ENCODE results near the gene GPS1.

GPS1 gene

GRCh38 chr17:82011617-82012187, 40.0 kb upstream of the GPS1 start:
- no peak overlapping the region for H3K4me3 ChIP-seq (ENCODE audit: low read depth, low read length)
- in situ Hi-C loops (cut with HindIII; ENCODE audit: low sequenced_read_pairs), result no loop called here
- no peak for TF ChIP-seq CTCF (IDR thresholded peaks at IDR 0.05; ENCODE audit: low read depth, low read length)

GRCh38 chr17:82012261-82012639, 39.4 kb upstream of the GPS1 start:
- in situ Hi-C loops (cut with HindIII; ENCODE audit: low sequenced_read_pairs), result no loop called here
- no peak for DNase-seq (ENCODE audit: low read depth, low spot score)
- no peak for TF ChIP-seq CTCF (IDR thresholded peaks at IDR 0.05; ENCODE audit: low read depth, low read length)
- H3K4me3 ChIP-seq (ENCODE audit: low read depth, low read length), result no peak overlapping the region

More at GRCh38 chr17:82011617-82012187, 40.0 kb upstream of the GPS1 start:
- no peak for DNase-seq (ENCODE audit: low read depth, low spot score)

DNA sequence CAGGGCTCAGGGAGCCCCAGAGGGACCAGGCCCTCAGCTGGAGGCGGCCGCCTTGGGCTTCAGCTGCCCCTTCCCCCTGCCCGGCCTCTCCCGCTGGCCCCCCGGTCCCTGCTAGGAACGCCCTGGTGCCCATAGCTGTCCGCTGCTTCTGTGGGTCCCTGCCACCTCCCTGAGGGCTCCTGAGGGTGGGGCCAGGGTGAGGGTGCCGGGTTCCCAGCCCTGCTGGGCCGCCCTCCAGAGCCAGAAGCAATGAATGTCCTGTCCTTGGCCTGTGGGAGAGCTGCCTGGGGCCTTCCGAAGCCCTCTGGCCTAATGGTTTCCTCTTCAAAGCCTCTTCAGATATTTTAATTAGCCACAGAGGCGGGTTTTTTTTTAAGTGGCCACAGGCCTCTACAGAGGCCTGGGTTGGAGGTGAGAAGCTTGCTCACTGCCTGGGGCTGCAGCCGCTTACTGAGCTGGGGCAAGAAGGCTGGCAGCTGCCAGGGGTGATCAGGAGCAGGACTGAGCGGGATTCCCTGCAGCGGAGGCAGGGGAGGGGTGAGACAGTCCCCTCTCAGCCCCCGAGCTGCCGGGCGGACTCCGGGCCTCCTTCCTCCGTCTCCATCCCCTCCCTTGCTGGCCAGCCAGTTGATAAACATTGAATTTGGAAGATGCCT, 38.9 kb upstream of the GPS1 start:
- no peak overlapping the region for H3K4me3 ChIP-seq (ENCODE audit: low read depth, low read length)
- DNase-seq (ENCODE audit: low read depth, low spot score), result no peak
- TF ChIP-seq CTCF (IDR thresholded peaks at IDR 0.05; ENCODE audit: low read depth, low read length), result no peak
- in situ Hi-C loops (cut with HindIII; ENCODE audit: low sequenced_read_pairs), result no loop called here

GRCh38 chr17:82013341-82013740, 38.4 kb upstream of the GPS1 start:
- DNase-seq (ENCODE audit: low read depth, low spot score), result no peak
- TF ChIP-seq CTCF (IDR thresholded peaks at IDR 0.05; ENCODE audit: low read depth, low read length), result no peak
- H3K4me3 ChIP-seq (ENCODE audit: low read depth, low read length), result no peak overlapping the region
- in situ Hi-C loops (cut with HindIII; ENCODE audit: low sequenced_read_pairs), result no loop called here

GRCh38 chr17:82013772-82014321, 37.9 kb upstream of the GPS1 start:
- TF ChIP-seq CTCF (IDR thresholded peaks at IDR 0.05; ENCODE audit: low read depth, low read length), result no peak
- no peak for DNase-seq (ENCODE audit: low read depth, low spot score)
- no peak overlapping the region for H3K4me3 ChIP-seq (ENCODE audit: low read depth, low read length)
- in situ Hi-C loops (cut with HindIII; ENCODE audit: low sequenced_read_pairs), result no loop called here

DNA sequence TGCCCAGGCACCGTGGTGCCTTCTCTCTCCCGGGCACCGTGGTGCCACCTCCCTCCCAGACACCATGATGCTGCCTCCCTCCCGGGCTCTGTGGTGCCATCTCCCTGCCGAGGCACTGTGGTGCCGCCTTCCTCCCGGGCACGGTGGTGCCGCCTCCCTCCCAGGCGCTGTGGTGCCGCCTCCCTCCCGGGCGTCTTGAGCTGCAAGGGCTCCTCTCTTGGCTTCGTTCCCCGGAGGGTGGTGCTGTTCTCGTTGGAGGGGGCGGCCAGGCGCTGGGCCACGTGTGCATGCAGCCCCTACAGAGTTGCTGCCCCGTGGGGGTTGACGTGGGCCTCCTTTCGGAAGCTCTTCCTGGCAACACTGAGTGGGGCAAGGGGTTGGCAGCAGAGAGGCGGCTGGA, 37.3 kb upstream of the GPS1 start:
- DNase-seq (ENCODE audit: low read depth, low spot score), result no peak
- TF ChIP-seq CTCF (IDR thresholded peaks at IDR 0.05; ENCODE audit: low read depth, low read length), result no peak
- no peak overlapping the region for H3K4me3 ChIP-seq (ENCODE audit: low read depth, low read length)
- in situ Hi-C loops (cut with HindIII; ENCODE audit: low sequenced_read_pairs), result no loop called here

Measured in astrocyte of the spinal cord (primary cell).